Erythroblast (primary cell): ENCODE measurements around the gene SYNRG.

Source experiments
- GATA1 ChIP-seq: IDR thresholded peaks from 2 replicates; pipeline ENCODE4 v1.6.1; 2011; ENCODE audit warnings: low read depth, mild to moderate bottlenecking, control low read depth, low read length, moderate library complexity
- POLR2A ChIP-seq: IDR thresholded peaks from 2 replicates; pipeline ENCODE4 v1.6.1; 2011; ENCODE audit warnings: mild to moderate bottlenecking, low read length

GRCh38 chr17:37478187-37478586 is 131.0 kb downstream of the SYNRG start:
- TF ChIP-seq POLR2A = no peak
- TF ChIP-seq GATA1 = no peak
